Measurements from ENCODE around the gene RNF220. TPM values are rescaled to one million over a fixed set of nuclear protein-coding genes. Genes with fewer than 3 reads are reported as not detected.

The RNF220 gene
- polyA plus RNA-seq, 1 donor from 2014 or later = 142 TPM

DNA sequence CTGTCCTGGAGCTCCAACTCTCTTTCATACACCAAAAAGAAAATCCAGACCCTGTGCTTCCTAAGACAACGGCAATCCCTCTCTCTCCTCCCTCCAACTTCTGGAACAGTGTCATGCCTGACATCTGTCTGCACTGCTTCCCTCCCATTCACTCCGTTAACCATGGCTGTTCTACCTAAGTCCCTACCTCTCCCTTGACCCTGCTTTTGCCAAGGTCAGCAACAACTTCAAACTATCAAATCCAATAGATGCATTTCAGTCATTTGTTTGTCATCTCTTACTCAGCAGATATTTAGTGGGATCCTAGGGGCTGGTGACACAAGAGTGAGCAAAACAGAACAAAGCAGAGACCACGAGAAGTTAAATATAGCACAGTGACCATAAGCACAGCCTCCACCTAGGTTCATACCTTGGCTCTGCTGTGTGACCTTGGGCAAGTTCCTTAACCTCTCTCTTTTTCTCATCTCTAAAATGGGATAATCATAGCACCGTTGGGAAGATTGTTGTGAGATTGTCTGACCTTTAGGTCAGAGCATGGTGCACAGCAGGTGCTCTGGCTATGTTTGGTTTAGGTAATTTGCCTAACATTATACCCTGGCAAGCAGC, 180.4 kb downstream of the RNF220 start:
- Histone ChIP-seq H3K27ac (ENCODE audit: low read length) (no peak overlapping the region), H3K9me3 (ENCODE audit: low read length) (no peaks in the 10 kb centered on the region)

DNA sequence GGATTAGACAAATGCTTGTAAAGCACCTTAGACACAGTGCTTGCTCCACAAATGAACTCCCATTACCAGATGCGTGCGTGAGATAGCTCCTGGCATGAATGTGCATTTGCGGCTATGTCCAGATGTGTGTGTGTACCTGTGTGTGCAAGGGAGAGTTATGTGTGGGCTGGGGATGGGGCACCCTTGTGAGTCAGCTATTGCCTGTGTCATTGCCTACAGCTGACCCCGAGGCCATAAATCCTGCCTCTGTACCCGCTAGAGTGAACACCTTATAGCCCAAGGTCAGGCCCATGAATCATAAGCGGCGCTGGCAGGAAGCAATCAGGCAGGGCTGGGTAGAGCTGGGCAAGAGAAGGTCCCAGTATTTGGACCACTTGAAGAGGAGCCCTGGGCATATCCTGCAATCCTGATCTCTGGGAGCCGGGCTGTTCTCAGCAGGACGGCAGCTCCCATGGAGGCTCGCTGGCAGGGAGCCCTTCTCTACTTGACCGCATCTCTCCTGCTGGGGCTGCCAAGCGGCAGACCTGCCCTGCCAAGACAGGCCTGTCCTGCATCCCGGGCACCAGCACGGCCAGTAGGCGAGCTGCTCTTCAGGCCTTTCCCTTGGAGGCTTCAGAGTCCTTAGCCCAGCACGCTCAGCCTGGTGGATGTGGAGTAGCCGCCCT, 182.9 kb downstream of the RNF220 start:
- H4K20me1 ChIP-seq (ENCODE audit: insufficient read depth) = no peaks in the 10 kb centered on the region
- no peaks in the 10 kb centered on the region for H3K36me3 ChIP-seq (ENCODE audit: insufficient read depth, low read length)
- no peaks in the 10 kb centered on the region for H3K27me3 ChIP-seq (ENCODE audit: insufficient read depth, low read depth, low read length)
- no peak overlapping the region for H2AFZ ChIP-seq (ENCODE audit: low read depth, low read length)
- no peak overlapping the region for H3K27ac ChIP-seq (ENCODE audit: low read length)
- H3K79me2 ChIP-seq (replicated peaks; ENCODE audit: insufficient read depth, low read length) = no peaks in the 10 kb centered on the region
- no peak overlapping the region for H3K9ac ChIP-seq (ENCODE audit: low read length)
- H3K4me2 ChIP-seq (ENCODE audit: low read length) = no peak overlapping the region
- H3K4me3 ChIP-seq (ENCODE audit: low read length) = no peak overlapping the region
- no peaks in the 10 kb centered on the region for H3K9me2 ChIP-seq (ENCODE audit: insufficient read depth, low read length)
- TF ChIP-seq EZH2 (IDR thresholded peaks at IDR 0.05; ENCODE audit: borderline replicate concordance, insufficient read depth, low read length, poor library complexity, severe bottlenecking) = no peak
- TF ChIP-seq TAF1 (IDR thresholded peaks at IDR 0.05; ENCODE audit: low read depth) = no peak
- no peak for TF ChIP-seq EP300 (conservative IDR thresholded peaks at IDR 0.05; ENCODE audit: poor library complexity, severe bottlenecking)
- TF ChIP-seq MXI1 (conservative IDR thresholded peaks at IDR 0.05; ENCODE audit: poor library complexity, severe bottlenecking) = no peak
- no peak for TF ChIP-seq POLR2AphosphoS5 (IDR thresholded peaks at IDR 0.05)
- no peak for TF ChIP-seq RAD21 (conservative IDR thresholded peaks at IDR 0.05)
- no peak for TF ChIP-seq SMC3 (conservative IDR thresholded peaks at IDR 0.05; ENCODE audit: poor library complexity)
- TF ChIP-seq, protein P1, sequence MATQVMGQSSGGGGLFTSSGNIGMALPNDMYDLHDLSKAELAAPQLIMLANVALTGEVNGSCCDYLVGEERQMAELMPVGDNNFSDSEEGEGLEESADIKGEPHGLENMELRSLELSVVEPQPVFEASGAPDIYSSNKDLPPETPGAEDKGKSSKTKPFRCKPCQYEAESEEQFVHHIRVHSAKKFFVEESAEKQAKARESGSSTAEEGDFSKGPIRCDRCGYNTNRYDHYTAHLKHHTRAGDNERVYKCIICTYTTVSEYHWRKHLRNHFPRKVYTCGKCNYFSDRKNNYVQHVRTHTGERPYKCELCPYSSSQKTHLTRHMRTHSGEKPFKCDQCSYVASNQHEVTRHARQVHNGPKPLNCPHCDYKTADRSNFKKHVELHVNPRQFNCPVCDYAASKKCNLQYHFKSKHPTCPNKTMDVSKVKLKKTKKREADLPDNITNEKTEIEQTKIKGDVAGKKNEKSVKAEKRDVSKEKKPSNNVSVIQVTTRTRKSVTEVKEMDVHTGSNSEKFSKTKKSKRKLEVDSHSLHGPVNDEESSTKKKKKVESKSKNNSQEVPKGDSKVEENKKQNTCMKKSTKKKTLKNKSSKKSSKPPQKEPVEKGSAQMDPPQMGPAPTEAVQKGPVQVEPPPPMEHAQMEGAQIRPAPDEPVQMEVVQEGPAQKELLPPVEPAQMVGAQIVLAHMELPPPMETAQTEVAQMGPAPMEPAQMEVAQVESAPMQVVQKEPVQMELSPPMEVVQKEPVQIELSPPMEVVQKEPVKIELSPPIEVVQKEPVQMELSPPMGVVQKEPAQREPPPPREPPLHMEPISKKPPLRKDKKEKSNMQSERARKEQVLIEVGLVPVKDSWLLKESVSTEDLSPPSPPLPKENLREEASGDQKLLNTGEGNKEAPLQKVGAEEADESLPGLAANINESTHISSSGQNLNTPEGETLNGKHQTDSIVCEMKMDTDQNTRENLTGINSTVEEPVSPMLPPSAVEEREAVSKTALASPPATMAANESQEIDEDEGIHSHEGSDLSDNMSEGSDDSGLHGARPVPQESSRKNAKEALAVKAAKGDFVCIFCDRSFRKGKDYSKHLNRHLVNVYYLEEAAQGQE (IDR thresholded peaks at IDR 0.05; ENCODE audit: borderline replicate concordance) = no peak
- TF ChIP-seq, protein P2, sequence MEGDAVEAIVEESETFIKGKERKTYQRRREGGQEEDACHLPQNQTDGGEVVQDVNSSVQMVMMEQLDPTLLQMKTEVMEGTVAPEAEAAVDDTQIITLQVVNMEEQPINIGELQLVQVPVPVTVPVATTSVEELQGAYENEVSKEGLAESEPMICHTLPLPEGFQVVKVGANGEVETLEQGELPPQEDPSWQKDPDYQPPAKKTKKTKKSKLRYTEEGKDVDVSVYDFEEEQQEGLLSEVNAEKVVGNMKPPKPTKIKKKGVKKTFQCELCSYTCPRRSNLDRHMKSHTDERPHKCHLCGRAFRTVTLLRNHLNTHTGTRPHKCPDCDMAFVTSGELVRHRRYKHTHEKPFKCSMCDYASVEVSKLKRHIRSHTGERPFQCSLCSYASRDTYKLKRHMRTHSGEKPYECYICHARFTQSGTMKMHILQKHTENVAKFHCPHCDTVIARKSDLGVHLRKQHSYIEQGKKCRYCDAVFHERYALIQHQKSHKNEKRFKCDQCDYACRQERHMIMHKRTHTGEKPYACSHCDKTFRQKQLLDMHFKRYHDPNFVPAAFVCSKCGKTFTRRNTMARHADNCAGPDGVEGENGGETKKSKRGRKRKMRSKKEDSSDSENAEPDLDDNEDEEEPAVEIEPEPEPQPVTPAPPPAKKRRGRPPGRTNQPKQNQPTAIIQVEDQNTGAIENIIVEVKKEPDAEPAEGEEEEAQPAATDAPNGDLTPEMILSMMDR (IDR thresholded peaks at IDR 0.05; ENCODE audit: poor library complexity, severe bottlenecking) = no peak
- H3K9me3 ChIP-seq (ENCODE audit: low read length) = no peaks in the 10 kb centered on the region
- no peaks in the 10 kb centered on the region for H3F3A ChIP-seq (ENCODE audit: insufficient read depth, low read length, poor library complexity, severe bottlenecking)

More for the DNA sequence above, 180.4 kb downstream of the RNF220 start:
- Histone ChIP-seq H3K36me3 (ENCODE audit: insufficient read depth, low read length) (no peaks in the 10 kb centered on the region), H3K9me2 (ENCODE audit: insufficient read depth, low read length) (no peaks in the 10 kb centered on the region), H3F3A (ENCODE audit: insufficient read depth, low read length, poor library complexity, severe bottlenecking) (no peaks in the 10 kb centered on the region), H3K79me2 (replicated peaks; ENCODE audit: insufficient read depth, low read length) (no peaks in the 10 kb centered on the region), H2AFZ (ENCODE audit: low read depth, low read length) (no peak overlapping the region), H3K27me3 (ENCODE audit: insufficient read depth, low read depth, low read length) (no peaks in the 10 kb centered on the region), H3K9ac (ENCODE audit: low read length) (no peak overlapping the region), H3K4me2 (ENCODE audit: low read length) (no peak overlapping the region), H3K4me3 (ENCODE audit: low read length) (no peak overlapping the region), H4K20me1 (ENCODE audit: insufficient read depth) (no peaks in the 10 kb centered on the region)
- TF ChIP-seq, protein P2 (IDR thresholded peaks at IDR 0.05; ENCODE audit: poor library complexity, severe bottlenecking) = no peak
- TF ChIP-seq TAF1 (IDR thresholded peaks at IDR 0.05; ENCODE audit: low read depth) (no peak), MXI1 (conservative IDR thresholded peaks at IDR 0.05; ENCODE audit: poor library complexity, severe bottlenecking) (no peak), SMC3 (conservative IDR thresholded peaks at IDR 0.05; ENCODE audit: poor library complexity) (no peak), EP300 (conservative IDR thresholded peaks at IDR 0.05; ENCODE audit: poor library complexity, severe bottlenecking) (no peak), RAD21 (conservative IDR thresholded peaks at IDR 0.05) (no peak), EZH2 (IDR thresholded peaks at IDR 0.05; ENCODE audit: borderline replicate concordance, insufficient read depth, low read length, poor library complexity, severe bottlenecking) (no peak), POLR2AphosphoS5 (IDR thresholded peaks at IDR 0.05) (no peak)
